HG02798 (cell line): Measurements from ENCODE around the gene ZMYND10.
A peak's percentile ranks its signal among the peaks of the same experiment; 100 is the strongest.

Experiments used
- ATAC-seq: cut with Tn5 transposase; IDR thresholded peaks from one replicate; pipeline ENCODE4 v1.9.1; 2021; ENCODE audit warnings: mild to moderate bottlenecking; ENCODE audit not compliant: unreplicated experiment, poor library complexity

Gene ZMYND10

DNA sequence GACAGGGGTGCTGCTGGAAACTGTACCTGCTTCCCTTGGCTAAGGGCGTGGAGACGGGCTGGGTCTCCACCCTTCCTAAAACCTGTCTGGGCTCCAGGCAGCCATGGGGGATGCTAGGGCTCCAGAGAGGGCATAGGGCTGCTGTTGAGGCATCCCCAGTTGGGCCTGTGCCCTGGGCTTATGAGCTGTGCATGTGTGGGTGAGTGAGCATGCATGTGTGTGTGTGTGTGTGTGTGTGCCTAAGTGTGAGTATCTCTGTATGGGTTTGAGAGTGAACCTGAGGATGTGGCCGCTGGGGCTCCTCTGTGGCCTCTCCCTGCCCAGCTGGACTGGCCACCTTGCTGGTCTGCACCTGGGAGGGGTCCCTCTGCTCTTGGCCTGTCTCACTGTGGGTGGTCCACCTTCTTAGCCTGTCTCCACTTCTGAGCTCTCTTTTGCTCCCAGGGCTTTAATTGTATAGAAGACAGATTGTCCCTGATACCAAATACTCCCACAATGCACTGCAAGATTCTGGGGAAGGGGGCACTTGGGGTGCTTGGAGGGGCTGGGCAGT is 25.7 kb upstream of the ZMYND10 start:
- no peak for ATAC-seq

GRCh38 chr3:50370594-50370993 is 25.1 kb upstream of the ZMYND10 start:
- ATAC-seq, result no peak

DNA sequence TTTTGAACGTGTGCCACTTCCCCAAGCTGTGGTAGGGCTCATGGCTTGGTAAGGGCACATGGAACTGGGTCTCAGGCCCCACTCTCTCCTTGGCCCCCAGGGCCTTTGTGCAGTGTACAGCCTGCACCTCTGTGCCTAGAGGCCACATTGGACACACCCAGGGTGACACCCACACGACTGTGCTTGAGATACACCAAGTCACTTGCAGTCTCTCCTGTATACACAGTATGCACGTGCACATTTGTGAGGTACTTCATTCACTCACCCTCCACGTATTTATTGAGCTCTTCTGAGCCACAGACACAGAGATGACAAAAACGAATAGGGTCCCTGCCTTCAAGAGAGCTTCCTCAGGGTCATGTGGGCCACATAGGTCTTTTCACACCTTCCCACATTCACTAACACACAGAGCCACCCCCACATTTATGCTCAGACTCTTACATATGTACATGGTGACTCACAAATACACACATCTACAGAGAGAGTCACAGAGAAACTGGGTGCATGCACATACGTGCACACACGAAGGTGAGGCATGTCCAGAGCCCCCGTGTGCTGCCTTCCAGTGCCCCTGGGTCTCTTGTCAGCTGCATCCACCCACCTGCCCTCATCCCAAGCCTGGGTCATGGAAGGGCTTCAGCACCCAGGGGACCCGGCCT is 23.6 kb upstream of the ZMYND10 start:
- no peak for ATAC-seq

DNA sequence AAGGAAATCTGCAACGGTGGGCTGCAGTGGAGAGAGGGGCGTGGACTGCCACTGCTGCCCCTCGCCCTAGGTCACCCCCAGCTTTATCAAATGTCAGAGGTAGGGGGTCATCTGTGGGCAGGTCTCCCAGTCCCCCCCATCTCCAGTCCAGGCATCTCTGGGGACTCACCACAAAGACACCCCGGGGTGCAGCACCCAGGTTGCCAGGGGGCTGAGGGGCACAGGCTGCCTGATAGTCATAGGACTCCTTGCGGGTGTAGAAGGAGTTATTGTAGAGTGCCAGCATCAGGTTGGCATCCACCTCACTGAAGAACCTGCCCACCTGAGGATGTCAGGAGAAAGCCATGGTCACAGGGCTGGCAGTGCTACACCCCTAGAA is 20.3 kb upstream of the ZMYND10 start:
- ATAC-seq, result no peak

DNA sequence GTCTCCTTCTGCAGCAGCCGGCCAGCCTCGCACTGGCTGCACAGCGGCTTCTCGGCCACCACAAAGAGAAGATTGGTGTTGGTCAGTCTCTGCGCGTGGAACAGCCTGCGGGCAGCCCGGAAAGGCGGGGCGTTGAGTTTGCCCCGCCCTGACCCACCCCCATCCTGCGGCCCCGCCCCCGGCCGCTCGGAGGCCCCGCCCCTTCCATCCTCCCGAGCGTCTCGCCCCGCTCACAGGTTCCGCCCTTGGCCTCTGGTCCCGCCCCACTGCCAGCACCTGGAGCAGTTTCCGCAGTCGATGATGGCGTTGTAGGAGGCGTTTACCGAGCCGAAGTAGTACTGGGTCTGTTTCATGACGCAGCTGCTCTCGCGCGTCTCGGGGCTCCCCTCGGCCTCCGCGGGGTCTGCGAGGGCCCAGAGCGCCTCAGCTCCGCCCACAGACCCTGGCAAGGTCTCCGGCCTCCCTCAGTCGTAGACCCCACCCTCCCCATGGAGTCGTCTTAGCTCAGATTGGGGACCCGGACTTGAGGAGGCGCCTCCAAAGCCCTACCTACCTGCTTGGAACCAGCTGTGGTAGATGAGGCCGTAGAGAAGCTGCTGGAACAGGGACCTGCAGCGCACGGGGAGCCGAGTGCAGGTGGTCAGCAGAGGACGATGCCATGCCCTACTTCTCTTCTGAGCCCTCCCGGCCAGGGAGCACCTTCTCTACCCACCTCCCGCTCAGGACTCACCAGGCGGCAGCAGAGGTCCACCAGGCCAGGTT is 19.7 kb upstream of the ZMYND10 start:
- peak; percentile 83 for ATAC-seq

DNA sequence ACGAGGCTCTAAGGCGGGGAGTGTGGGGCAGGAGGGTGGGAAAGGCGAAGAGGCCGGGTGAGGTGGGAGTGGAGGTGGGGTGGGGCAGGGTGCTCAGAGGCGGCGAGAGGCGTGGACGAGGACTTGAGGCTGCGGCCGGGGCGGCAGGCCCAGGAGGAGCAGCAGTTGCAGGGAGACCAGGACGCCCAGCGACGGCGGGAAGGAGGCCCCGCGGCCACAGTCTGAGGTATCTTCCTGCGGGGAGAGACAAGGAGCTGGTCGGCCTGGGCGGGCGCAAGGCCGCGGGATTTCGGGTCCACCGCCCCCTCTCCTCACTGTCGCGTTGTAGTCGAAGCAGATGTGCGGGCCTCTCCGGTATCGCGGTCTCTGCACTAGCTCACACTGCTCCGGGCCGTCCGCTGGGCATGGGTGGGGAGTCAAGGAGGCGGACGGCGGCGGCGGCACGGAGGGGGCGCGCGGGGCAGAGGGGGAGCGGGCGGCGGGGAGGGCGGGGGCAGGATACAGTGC is 19.1 kb upstream of the ZMYND10 start:
- ATAC-seq, result no peak

DNA sequence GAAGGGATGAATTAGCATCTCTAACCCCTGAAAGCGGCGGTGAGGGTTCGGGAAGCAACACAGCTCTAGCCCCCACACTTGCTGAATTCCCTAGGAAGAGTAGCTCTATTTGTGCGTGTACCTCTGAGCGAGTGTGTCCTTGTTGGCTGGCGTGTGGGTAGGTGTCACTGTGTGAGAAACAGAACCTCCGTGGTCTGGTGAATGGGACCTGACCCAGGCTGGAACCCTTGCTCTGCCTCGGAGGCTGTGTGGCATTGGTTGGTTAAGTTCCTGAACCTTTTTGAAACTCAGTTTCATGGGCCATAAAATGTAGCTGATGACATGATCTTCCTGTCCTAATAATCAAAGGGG is 14.2 kb upstream of the ZMYND10 start:
- ATAC-seq, result peak; percentile 16

DNA sequence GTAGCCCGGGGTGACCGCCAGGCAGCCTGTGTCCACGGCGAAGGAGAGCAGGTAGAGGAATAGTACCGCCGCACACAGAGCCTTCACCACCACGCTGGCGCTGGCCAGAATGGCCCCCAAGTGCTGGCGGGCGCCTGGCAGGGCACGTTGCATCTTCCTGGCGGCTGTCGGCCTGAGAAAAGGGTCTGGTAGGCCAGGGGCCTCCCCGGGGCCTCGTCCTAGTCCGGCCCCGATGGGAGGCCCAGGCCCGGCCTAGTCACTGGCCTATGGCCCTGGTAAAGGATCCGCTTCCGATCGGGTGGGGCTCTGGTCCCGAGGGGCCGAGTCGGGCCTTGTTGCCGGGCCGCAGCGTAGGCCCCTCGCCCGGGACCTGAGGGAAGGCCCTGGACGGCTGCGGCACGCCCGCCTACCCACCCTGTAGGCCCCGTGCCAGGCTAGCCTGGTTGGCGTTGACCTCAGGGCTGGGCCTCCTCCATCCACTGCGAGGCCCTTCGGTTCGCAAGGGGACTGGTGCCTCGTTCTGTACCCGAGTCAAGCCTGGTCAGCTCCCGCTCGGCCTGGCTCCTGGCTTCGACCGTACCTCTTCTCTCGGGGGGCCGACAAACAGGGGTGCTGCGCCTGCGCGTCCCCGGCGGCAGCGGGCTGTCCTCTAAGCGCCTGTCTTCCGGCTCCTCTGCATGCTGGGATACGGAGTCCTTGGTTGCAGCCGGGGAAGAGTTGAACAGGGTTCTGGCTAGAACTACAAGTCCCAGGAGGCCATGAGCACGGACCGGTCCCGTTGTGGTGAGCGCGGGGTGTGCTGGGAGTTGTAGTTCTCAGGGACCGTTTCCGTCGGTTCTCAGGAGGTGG is 13.6 kb upstream of the ZMYND10 start, which contains the start of gene TMEM115:
TMEM115 (minus strand) TSS at position 611 of the 849 bp plus-strand sequence; CDS start at position 153, 458 bp downstream.
- ATAC-seq, result peak; percentile 99

DNA sequence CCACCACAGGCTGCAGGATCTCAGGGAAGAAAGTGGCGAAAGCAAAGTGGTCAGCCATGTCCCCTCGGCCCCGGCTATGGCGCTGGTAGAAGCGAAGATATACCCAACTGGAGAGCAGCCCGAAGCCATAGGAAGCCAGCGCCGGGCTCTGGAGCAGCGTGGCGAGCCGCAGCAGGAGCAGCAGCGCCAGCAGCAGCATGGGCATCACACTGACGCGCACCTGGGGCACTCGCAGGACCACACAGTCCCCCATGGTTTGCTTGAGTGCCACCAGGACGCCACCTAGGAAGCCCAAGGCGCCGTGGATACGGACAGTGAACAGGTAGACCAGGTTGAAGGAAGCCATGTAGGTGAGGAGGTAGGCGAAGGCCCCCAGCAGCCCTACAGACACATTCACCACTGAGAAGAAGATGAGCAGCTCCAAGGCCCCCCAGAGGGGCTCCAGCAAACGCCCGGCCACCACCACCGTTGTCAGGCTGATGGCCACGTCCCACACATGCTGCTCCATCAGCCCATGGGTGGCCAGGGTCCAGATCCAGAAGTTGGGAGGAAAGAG is 12.9 kb upstream of the ZMYND10 start:
- ATAC-seq, result no peak

- ATAC-seq, result no peak
These were observed 11.9 kb upstream of the ZMYND10 start for GRCh38 chr3:50357481-50357880.

- no peak for ATAC-seq
These were observed 11.0 kb upstream of the ZMYND10 start for GRCh38 chr3:50356553-50356952.

DNA sequence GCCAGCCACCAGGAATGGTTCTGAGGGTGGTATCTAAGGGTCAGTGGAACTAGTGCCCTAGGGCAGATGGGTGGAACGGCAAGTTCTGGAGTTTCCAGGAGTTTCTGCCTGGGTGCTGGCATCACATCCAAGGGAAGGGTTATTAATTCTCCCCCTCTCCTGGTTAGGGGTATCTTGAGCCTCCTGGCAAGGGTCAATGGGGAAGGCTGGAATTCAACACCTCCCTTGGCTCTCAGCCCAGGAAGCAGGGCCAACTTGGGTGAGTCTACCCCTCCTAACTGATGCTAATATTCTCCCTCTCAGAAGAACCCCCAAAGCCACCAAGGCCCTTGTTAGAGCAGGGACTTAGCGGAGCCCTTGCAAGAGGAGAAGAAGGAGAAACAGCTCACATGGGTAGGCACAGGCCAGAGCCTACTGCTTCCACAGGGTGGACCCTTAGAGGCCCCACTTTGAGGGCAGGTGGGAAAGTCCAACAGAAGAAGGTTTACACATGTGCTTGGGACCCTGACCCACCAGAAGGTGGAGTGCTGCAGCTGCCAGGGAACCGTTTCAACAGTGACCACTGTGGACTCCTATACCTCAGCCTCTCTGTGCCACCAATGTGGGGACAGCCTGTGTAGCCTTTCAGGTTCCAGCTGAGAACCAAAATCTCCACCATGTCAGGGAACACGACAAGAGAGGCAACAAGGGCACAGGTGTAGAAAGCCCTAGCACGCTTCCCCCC is 10.5 kb upstream of the ZMYND10 start:
- no peak for ATAC-seq

DNA sequence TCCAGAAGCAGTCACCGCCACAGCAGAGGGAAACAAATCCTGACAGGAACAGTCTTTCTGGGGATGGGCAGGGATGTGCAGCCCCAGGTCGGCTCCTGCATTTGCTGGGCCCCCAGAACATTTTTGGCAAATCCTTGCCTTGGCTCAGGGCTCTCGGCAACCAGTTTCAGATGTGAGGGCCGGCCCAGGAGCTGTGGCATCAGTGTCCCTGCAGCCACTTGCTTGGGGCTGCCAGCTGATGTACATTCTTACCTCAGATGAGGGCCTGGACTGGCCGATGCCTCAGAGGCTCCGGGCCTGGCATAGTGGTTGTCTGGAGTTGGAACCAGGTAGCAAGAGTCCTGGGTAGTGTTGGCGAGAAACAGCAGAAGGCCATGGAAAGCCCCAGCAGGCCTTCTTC is 9.3 kb upstream of the ZMYND10 start:
- ATAC-seq, result no peak

GRCh38 chr3:50354186-50354764 is 8.7 kb upstream of the ZMYND10 start:
- ATAC-seq, result no peak

DNA sequence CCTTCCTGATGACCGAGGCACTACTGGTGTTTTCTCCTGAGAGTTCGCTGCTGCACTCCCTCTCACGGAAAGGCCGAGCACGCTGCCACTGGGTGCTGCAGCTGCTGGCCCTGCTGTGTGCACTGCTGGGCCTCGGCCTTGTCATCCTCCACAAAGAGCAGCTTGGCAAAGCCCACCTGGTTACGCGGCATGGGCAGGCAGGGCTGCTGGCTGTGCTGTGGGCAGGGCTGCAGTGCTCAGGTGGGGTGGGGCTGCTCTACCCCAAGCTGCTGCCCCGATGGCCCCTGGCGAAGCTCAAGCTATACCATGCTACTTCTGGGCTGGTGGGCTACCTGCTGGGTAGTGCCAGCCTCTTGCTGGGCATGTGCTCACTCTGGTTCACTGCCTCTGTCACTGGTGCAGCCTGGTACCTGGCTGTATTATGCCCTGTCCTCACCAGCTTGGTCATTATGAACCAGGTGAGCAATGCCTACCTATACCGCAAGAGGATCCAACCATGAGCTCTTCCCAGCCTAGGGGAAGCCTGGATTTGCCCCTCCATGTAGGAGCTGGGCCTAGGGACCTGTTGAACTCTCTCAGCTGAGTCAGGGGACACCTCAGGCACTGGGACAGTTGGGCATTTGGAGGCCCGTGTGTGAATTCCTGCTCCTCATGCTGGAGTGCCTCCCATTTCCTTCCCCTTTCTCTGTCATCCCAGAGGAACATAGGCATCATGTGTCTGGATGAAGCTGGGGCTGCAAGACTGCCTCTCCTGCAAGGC is 7.9 kb upstream of the ZMYND10 start:
- no peak for ATAC-seq

DNA sequence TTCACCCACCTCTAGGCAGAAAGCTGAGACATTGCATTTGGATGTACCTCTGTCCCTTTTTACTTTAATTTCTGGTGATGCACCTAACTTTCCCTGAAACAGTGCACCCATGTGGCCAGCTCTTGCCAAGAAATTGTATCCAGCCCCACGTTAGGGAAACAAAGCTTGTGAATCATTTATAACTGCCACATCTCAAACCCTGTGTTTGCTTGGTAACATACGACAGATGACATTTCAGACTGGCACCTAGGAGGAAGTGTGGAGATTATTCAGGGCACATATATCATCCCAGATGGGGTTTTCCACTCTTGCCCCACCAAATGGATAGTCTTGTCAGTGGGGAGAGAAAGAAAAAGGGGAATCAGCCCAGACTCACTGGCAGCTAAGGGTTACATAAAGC is 7.2 kb upstream of the ZMYND10 start:
- ATAC-seq, result no peak

DNA sequence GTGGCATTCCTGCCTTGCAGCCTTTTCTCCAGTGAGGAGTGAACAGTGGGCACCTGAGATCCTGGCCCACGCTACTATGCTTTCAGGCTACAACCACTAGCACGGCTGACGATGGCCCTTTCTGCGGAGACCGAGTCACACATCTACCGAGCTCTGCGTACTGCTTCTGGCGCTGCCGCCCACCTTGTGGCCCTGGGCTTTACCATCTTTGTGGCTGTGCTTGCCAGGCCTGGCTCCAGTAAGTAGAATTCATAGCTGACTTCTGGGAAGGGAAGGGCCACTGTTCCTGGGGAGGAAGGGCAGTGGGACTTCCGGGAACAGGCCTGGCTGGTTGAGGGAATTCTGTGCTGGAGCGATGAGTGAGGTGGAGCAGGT is 5.8 kb upstream of the ZMYND10 start:
- ATAC-seq, result no peak

DNA sequence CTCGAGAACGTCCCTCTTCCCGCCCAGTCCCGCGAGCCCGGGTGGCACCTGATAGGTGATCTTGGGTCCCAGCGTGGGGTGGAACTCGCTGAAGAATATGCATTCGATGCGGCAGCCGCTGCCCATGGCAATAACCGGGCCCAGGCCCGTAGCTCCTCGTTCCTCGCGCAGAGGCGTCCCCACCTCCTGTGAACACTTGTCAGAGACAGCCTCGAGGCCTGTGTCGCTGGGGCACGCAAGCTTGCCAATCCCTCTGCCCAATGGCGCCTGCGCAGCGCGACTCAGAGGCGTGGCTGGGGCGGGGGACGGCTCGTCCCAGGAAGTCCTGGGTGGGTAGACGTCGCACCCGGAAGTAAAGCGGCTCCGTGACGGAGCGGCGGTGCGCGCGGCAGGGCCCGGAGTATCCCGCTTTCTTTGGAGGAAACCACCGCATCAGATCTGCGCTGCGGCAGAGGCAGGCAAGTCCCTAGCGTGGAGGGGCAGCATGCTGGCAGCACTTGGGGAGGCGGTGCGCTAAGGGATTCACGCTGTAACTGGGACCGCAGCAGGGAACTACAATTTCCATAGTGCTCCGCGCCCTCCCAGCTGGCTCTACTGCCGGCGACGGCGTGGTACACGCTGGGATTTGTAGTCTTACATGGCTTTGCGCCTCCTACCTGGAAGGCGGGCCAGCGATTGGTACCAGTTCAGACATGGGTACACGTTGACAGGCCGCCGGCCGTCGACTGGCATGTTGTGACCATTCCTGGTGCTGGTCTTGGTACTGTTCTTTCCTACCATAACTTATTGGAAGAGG is 5.2 kb upstream of the ZMYND10 start, which contains the start of the genes CYB561D2 and NPRL2:
CYB561D2 (plus strand) TSS at position 336 of the 796 bp plus-strand sequence. CDS start 572 bp downstream, outside the sequence.
NPRL2 (minus strand) TSS at position 249 of the 796 bp plus-strand sequence; CDS start at position 126, 123 bp downstream.
- ATAC-seq, result peak; percentile 86
